ENCODE measurements around the gene CTNNBIP1. TPM values are rescaled to one million over a fixed set of nuclear protein-coding genes. Genes with fewer than 3 reads are reported as not detected.

Gene CTNNBIP1
- polyA plus RNA-seq, 3 donors = 26.2 to 26.8 (median 26.3) TPM

- H3K36me3 ChIP-seq (replicated peaks in 1 of 2; ENCODE audit: control insufficient read depth in 1 of 2, insufficient read depth in 2 of 2, low read length in 2 of 2) = peaks cover 5 to 36% of the 10 kb centered on the region in 2 donors
- H3K27me3 Mint-ChIP-seq (ENCODE audit: low read depth in 3 of 3) = peaks cover 3 to 12% (median 12%) of the 10 kb centered on the region in 3 donors
- no peaks in the 10 kb centered on the region for H3K79me2 ChIP-seq (ENCODE audit: insufficient read depth, low read length)
- H3K4me2 ChIP-seq (replicated peaks; ENCODE audit: extremely low read depth, low read length, poor library complexity, severe bottlenecking) = no peak overlapping the region
- peak overlapping the region in 1 of 7 donors; percentile 14 for H3K27ac Mint-ChIP-seq
- WGBS (ENCODE audit: insufficient coverage) = no CpG with 5 or more reads among the region's 1 CpG
- peaks cover 1 to 8% (median 6%) of the 10 kb centered on the region in 7 donors for H3K9me3 Mint-ChIP-seq
- no peak overlapping the region for H3K4me3 ChIP-seq (replicated peaks in 1 of 3; ENCODE audit: low read depth in 2 of 3, low read length in 3 of 3)
- H3K9ac ChIP-seq (ENCODE audit: insufficient read depth, low read length, poor library complexity, severe bottlenecking) = no peak overlapping the region
- peaks cover 17% of the 10 kb centered on the region for H4K20me1 ChIP-seq (ENCODE audit: insufficient read depth, low read length)
- peaks cover 9 to 17% of the 10 kb centered on the region in 2 donors for H3K4me1 ChIP-seq (ENCODE audit: control insufficient read depth in 1 of 2, insufficient read depth in 2 of 2, low read length in 2 of 2)
- H3K9me3 ChIP-seq (replicated peaks in 1 of 2; ENCODE audit: control insufficient read depth in 1 of 2, insufficient read depth in 1 of 2, low read length in 2 of 2) = peaks cover 6 to 8% of the 10 kb centered on the region in 2 donors
- intact Hi-C loops (cut with micrococcal nuclease) = no loop called here
- no peak overlapping the region for H3K4me3 Mint-ChIP-seq
- DNase-seq = peak in 1 of 3 donors; percentile 20
- H3K27ac ChIP-seq (ENCODE audit: low read depth in 1 of 2, low read length in 2 of 2) = no peak overlapping the region
- no peak for TF ChIP-seq CTCF (IDR thresholded peaks at IDR 0.05)
- peaks cover 0 to 6% of the 10 kb centered on the region in 2 donors for H3K27me3 ChIP-seq (ENCODE audit: control insufficient read depth in 2 of 2, insufficient read depth in 2 of 2, low read length in 2 of 2)
- no peak overlapping the region for H2AFZ ChIP-seq (ENCODE audit: insufficient read depth, low read depth, low read length, poor library complexity, severe bottlenecking)
- peaks cover 27 to 60% of the 10 kb centered on the region in 2 donors for H3K36me3 Mint-ChIP-seq
- H3K4me1 Mint-ChIP-seq = peaks cover 28% of the 10 kb centered on the region
These were observed 54.9 kb downstream of the CTNNBIP1 start for GRCh38 chr1:9855186-9855585.

- H3K27me3 ChIP-seq (ENCODE audit: control insufficient read depth in 2 of 2, insufficient read depth in 2 of 2, low read length in 2 of 2) = peaks cover 0 to 6% of the 10 kb centered on the region in 2 donors
- Mint-ChIP-seq H3K4me3 (no peak overlapping the region), H3K9me3 (peaks cover 1 to 8% (median 6%) of the 10 kb centered on the region in 7 donors), H3K4me1 (peaks cover 31% of the 10 kb centered on the region), H3K27me3 (ENCODE audit: low read depth in 3 of 3) (peaks cover 3 to 18% (median 12%) of the 10 kb centered on the region in 3 donors), H3K36me3 (peaks cover 31 to 53% of the 10 kb centered on the region in 2 donors), H3K27ac (no peak overlapping the region)
- intact Hi-C loops (cut with micrococcal nuclease) = no loop called here
- WGBS (ENCODE audit: insufficient coverage) = 88% methylated on average over 2 of the region's 4 CpGs
- no peak overlapping the region for H2AFZ ChIP-seq (ENCODE audit: insufficient read depth, low read depth, low read length, poor library complexity, severe bottlenecking)
- H3K79me2 ChIP-seq (ENCODE audit: insufficient read depth, low read length) = no peaks in the 10 kb centered on the region
- peaks cover 2 to 44% of the 10 kb centered on the region in 2 donors for H3K36me3 ChIP-seq (replicated peaks in 1 of 2; ENCODE audit: control insufficient read depth in 1 of 2, insufficient read depth in 2 of 2, low read length in 2 of 2)
- H3K27ac ChIP-seq (ENCODE audit: low read depth in 1 of 2, low read length in 2 of 2) = no peak overlapping the region
- no peak overlapping the region for H3K4me2 ChIP-seq (replicated peaks; ENCODE audit: extremely low read depth, low read length, poor library complexity, severe bottlenecking)
- H3K4me3 ChIP-seq (replicated peaks in 1 of 3; ENCODE audit: low read depth in 2 of 3, low read length in 3 of 3) = no peak overlapping the region
- no peak for TF ChIP-seq CTCF (IDR thresholded peaks at IDR 0.05)
- H4K20me1 ChIP-seq (ENCODE audit: insufficient read depth, low read length) = peaks cover 17% of the 10 kb centered on the region
- H3K9ac ChIP-seq (ENCODE audit: insufficient read depth, low read length, poor library complexity, severe bottlenecking) = no peak overlapping the region
- H3K9me3 ChIP-seq (replicated peaks in 1 of 2; ENCODE audit: control insufficient read depth in 1 of 2, insufficient read depth in 1 of 2, low read length in 2 of 2) = peaks cover 6 to 8% of the 10 kb centered on the region in 2 donors
- DNase-seq = no peak
- H3K4me1 ChIP-seq (ENCODE audit: control insufficient read depth in 1 of 2, insufficient read depth in 2 of 2, low read length in 2 of 2) = peaks cover 9 to 17% of the 10 kb centered on the region in 2 donors
These were observed 56.8 kb downstream of the CTNNBIP1 start for GRCh38 chr1:9853249-9853595.

Data from CD14-positive monocyte (primary cell).